ENCODE measurements around the gene RB1. TPM values are rescaled to one million over a fixed set of nuclear protein-coding genes. Genes with fewer than 3 reads are reported as not detected.
A peak's percentile ranks its signal among the peaks of the same experiment; 100 is the strongest.
"Not testable (repeated sequence)": the region's sequence is repeated elsewhere in the genome, so short reads cannot be mapped to it uniquely, and the experiment has no call there.

The RB1 gene
- polyA plus RNA-seq, 3 donors, result 18.4 to 38.8 (median 29.9) TPM

DNA sequence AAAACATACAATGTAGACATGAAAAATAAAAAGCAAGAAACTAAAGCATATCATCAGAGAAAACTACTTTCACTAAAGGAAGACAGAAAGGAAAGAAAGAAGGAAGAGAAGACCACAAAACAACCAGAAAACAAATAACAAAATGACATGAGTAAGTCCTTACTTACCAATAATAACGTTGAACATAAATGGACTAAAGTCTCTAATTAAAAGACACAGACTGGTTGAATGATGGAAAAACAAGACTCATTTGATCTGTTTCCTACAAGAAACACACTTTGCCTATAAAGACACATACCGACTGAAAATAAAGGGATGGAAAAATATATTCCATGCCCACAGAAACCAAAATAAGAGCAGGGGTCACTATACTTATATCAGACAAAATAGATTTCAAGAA is 46.0 kb downstream of the RB1 start:
- no peaks in the 10 kb centered on the region for H3K79me2 ChIP-seq (ENCODE audit: insufficient read depth, low read length)

DNA sequence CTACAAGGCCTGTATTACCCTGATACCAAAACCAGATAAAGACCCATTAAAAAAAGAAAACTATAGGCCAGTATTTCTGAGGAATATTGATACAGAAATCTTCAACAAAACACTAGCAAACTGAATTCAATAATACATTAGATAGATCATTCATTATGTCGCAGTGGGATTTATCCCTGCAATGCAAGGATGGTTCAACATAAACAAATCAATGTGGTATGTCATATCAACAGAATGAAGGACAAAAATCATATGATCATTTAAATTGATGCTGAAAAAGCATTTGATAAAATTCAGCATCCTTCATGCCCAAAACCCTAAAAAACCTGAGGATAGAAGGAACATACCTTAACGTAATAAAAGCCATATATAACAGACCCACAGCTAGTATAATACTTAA is 50.0 kb downstream of the RB1 start:
- H3K79me2 ChIP-seq (ENCODE audit: insufficient read depth, low read length), result no peaks in the 10 kb centered on the region
- H3K4me1 Mint-ChIP-seq, result no peaks in the 10 kb centered on the region
- no peaks in the 10 kb centered on the region for H3K4me1 ChIP-seq (ENCODE audit: control insufficient read depth in 1 of 2, insufficient read depth in 2 of 2, low read length in 2 of 2)
- H3K4me3 Mint-ChIP-seq, result no peak overlapping the region
- no peak overlapping the region for H3K4me3 ChIP-seq (replicated peaks in 1 of 3; ENCODE audit: low read depth in 2 of 3, low read length in 3 of 3)
- no peak for TF ChIP-seq CTCF (IDR thresholded peaks at IDR 0.05)
- no peak overlapping the region for H2AFZ ChIP-seq (ENCODE audit: insufficient read depth, low read depth, low read length, poor library complexity, severe bottlenecking)
- no peak overlapping the region for H3K27ac ChIP-seq (ENCODE audit: low read depth in 1 of 2, low read length in 2 of 2)
- no peak for DNase-seq
- H3K9me3 Mint-ChIP-seq, result peaks cover 19 to 37% (median 30%) of the 10 kb centered on the region in 7 donors
- peaks cover 0 to 19% of the 10 kb centered on the region in 2 donors for H3K9me3 ChIP-seq (replicated peaks in 1 of 2; ENCODE audit: control insufficient read depth in 1 of 2, insufficient read depth in 1 of 2, low read length in 2 of 2)
- intact Hi-C loops (cut with micrococcal nuclease), result no loop called here
- H4K20me1 ChIP-seq (ENCODE audit: insufficient read depth, low read length), result no peaks in the 10 kb centered on the region
- H3K36me3 Mint-ChIP-seq, result peaks cover 53 to 69% of the 10 kb centered on the region in 2 donors
- H3K27ac Mint-ChIP-seq, result no peak overlapping the region
- H3K9ac ChIP-seq (ENCODE audit: insufficient read depth, low read length, poor library complexity, severe bottlenecking), result no peak overlapping the region
- H3K36me3 ChIP-seq (replicated peaks in 1 of 2; ENCODE audit: control insufficient read depth in 1 of 2, insufficient read depth in 2 of 2, low read length in 2 of 2), result peaks cover 19 to 70% of the 10 kb centered on the region in 2 donors
- H3K27me3 Mint-ChIP-seq (ENCODE audit: low read depth in 3 of 3), result peaks cover 0 to 3% (median 0%) of the 10 kb centered on the region in 3 donors
- WGBS (ENCODE audit: insufficient coverage), result no CpG with 5 or more reads among the region's 2 CpGs
- no peaks in the 10 kb centered on the region for H3K27me3 ChIP-seq (ENCODE audit: control insufficient read depth in 2 of 2, insufficient read depth in 2 of 2, low read length in 2 of 2)
- no peak overlapping the region for H3K4me2 ChIP-seq (replicated peaks; ENCODE audit: extremely low read depth, low read length, poor library complexity, severe bottlenecking)

More for the DNA sequence above, 46.0 kb downstream of the RB1 start:
- Histone ChIP-seq H3K27me3 (ENCODE audit: control insufficient read depth in 2 of 2, insufficient read depth in 2 of 2, low read length in 2 of 2) (no peaks in the 10 kb centered on the region), H3K4me2 (replicated peaks; ENCODE audit: extremely low read depth, low read length, poor library complexity, severe bottlenecking) (no peak overlapping the region), H4K20me1 (ENCODE audit: insufficient read depth, low read length) (no peaks in the 10 kb centered on the region), H3K9ac (ENCODE audit: insufficient read depth, low read length, poor library complexity, severe bottlenecking) (no peak overlapping the region), H2AFZ (ENCODE audit: insufficient read depth, low read depth, low read length, poor library complexity, severe bottlenecking) (no peak overlapping the region), H3K4me1 (ENCODE audit: control insufficient read depth in 1 of 2, insufficient read depth in 2 of 2, low read length in 2 of 2) (no peaks in the 10 kb centered on the region), H3K27ac (ENCODE audit: low read depth in 1 of 2, low read length in 2 of 2) (no peak overlapping the region), H3K9me3 (replicated peaks in 1 of 2; ENCODE audit: control insufficient read depth in 1 of 2, insufficient read depth in 1 of 2, low read length in 2 of 2) (peaks cover 0 to 19% of the 10 kb centered on the region in 2 donors), H3K36me3 (replicated peaks in 1 of 2; ENCODE audit: control insufficient read depth in 1 of 2, insufficient read depth in 2 of 2, low read length in 2 of 2) (peaks cover 37 to 88% of the 10 kb centered on the region in 2 donors), H3K4me3 (replicated peaks in 1 of 3; ENCODE audit: low read depth in 2 of 3, low read length in 3 of 3) (no peak overlapping the region)
- no peak for TF ChIP-seq CTCF (IDR thresholded peaks at IDR 0.05)
- WGBS (ENCODE audit: insufficient coverage), result no CpG with 5 or more reads among the region's 2 CpGs
- H3K4me3 Mint-ChIP-seq, result no peak overlapping the region
- peak overlapping the region in 1 of 7 donors; percentile 30 for H3K27ac Mint-ChIP-seq
- intact Hi-C loops (cut with micrococcal nuclease), result no loop called here
- peaks cover 67 to 79% of the 10 kb centered on the region in 2 donors for H3K36me3 Mint-ChIP-seq
- no peak for DNase-seq
- peaks cover 18 to 32% (median 30%) of the 10 kb centered on the region in 7 donors for H3K9me3 Mint-ChIP-seq
- H3K4me1 Mint-ChIP-seq, result no peaks in the 10 kb centered on the region
- peaks cover 0 to 1% (median 0%) of the 10 kb centered on the region in 3 donors for H3K27me3 Mint-ChIP-seq (ENCODE audit: low read depth in 3 of 3)

DNA sequence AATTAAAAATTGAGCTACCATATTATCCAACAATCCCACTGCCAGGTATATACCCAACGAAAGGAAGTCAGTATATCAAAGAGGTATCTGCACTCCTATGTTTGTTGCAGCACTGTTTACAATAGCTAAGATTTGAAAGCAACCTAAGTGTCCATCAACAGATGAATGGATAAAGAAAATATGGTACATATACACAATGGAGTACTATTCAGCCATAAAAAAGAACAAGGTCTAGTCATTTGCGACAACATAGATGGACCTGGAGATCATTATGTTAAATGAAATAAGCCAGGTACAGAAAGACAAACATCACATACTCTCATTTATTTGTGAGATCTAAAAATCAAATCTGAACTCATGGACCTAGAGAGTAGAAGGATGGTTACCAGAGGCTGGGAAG is 52.0 kb downstream of the RB1 start:
- H2AFZ ChIP-seq (ENCODE audit: insufficient read depth, low read depth, low read length, poor library complexity, severe bottlenecking); H3K27me3 Mint-ChIP-seq (ENCODE audit: low read depth in 3 of 3); H4K20me1 ChIP-seq (ENCODE audit: insufficient read depth, low read length); H3K27me3 ChIP-seq (ENCODE audit: control insufficient read depth in 2 of 2, insufficient read depth in 2 of 2, low read length in 2 of 2); H3K4me3 Mint-ChIP-seq; H3K9ac ChIP-seq (ENCODE audit: insufficient read depth, low read length, poor library complexity, severe bottlenecking); H3K79me2 ChIP-seq (ENCODE audit: insufficient read depth, low read length); H3K4me3 ChIP-seq (replicated peaks in 1 of 3; ENCODE audit: low read depth in 2 of 3, low read length in 3 of 3); H3K27ac Mint-ChIP-seq; H3K4me2 ChIP-seq (replicated peaks; ENCODE audit: extremely low read depth, low read length, poor library complexity, severe bottlenecking); H3K4me1 Mint-ChIP-seq; H3K4me1 ChIP-seq (ENCODE audit: control insufficient read depth in 1 of 2, insufficient read depth in 2 of 2, low read length in 2 of 2); intact Hi-C loops (cut with micrococcal nuclease); DNase-seq; H3K27ac ChIP-seq (ENCODE audit: low read depth in 1 of 2, low read length in 2 of 2): not testable (repeated sequence)
- H3K36me3 Mint-ChIP-seq, result peaks cover 44 to 58% of the 10 kb centered on the region in 2 donors
- H3K36me3 ChIP-seq (replicated peaks in 1 of 2; ENCODE audit: control insufficient read depth in 1 of 2, insufficient read depth in 2 of 2, low read length in 2 of 2), result peaks cover 6 to 58% of the 10 kb centered on the region in 2 donors
- no CpG with 5 or more reads among the region's 2 CpGs for WGBS (ENCODE audit: insufficient coverage)
- peaks cover 0 to 18% of the 10 kb centered on the region in 2 donors for H3K9me3 ChIP-seq (replicated peaks in 1 of 2; ENCODE audit: control insufficient read depth in 1 of 2, insufficient read depth in 1 of 2, low read length in 2 of 2)
- peaks cover 17 to 32% (median 28%) of the 10 kb centered on the region in 7 donors for H3K9me3 Mint-ChIP-seq
